Measurements from ENCODE around the gene ATG3.
"Not testable (repeated sequence)": the region's sequence is repeated elsewhere in the genome, so short reads cannot be mapped to it uniquely, and the experiment has no call there.

The ATG3 gene

GRCh38 chr3:112560721-112561483, 860 bp downstream of the ATG3 start:
- peak; percentile 64 for DNase-seq

- DNase-seq = no peak
Measured at GRCh38 chr3:112560307-112560706, 1.5 kb downstream of the ATG3 start.

DNA sequence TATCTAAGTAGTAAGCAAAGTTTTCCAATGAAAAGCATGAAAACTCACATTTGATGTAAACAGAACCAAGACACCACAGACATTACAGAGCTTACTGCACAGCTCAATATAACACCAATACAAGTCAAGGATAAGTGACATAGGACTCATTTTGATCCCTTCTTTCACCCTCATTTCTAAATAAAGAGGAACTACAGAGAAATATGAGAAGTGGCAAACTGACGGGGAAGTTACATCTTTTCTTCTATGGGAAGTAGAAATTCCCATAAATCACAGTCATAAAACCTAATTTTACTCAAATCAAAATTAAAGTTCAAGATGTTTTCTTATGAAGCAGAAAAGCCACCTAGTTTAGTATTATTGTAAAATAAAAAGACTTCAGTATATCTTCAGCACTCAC, 3.8 kb downstream of the ATG3 start:
- no peak for DNase-seq

DNA sequence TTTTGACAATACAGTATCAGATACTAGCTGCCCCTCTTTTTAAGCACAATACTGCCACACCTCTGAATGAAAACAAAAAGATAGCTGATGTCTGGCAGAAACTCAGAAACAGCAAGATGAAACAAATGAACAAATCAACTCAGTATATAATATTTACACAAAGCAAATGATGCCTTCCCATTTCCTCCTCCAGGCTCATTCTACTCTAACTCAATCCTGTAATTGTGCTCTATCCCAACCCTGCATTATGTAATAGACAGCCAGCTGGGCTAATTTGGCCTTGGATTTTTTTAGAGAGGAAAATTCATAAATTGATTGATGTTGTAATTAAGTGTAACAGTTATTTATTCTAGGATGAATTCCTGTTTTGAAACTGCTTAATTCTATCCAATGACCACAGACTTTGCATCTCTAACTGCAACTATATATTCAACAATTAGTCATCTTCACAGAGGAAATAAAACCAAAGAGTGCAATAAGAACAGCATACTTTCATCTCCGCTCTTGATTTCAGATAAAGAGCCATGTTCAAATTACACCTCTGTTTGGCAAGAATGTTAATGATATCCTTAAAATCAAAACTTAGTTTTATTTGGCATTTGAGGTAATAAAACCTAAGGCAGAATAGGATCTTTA, 6.1 kb downstream of the ATG3 start:
- no peak for DNase-seq

DNA sequence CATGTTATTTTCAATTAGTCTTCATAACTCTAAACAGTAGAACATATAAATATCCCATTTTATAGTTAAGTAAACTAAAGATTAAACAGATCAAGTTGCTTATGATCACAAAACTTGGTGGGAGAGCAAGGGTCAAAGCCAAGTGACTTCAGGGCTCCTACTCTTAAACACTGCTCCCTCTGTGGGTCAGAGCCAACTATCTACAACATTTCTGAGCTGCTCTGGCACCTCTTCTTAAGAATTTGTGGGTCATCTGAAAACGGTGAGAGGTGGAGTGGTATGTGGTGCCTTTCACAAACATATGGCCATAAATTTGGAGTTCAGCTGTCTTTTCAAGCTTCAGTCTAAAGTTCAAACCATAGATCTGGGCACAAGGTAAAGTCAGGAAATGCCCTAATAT, 10.9 kb downstream of the ATG3 start:
- no peak for DNase-seq

GRCh38 chr3:112546216-112546759, 15.5 kb downstream of the ATG3 start:
- no peak for DNase-seq

DNA sequence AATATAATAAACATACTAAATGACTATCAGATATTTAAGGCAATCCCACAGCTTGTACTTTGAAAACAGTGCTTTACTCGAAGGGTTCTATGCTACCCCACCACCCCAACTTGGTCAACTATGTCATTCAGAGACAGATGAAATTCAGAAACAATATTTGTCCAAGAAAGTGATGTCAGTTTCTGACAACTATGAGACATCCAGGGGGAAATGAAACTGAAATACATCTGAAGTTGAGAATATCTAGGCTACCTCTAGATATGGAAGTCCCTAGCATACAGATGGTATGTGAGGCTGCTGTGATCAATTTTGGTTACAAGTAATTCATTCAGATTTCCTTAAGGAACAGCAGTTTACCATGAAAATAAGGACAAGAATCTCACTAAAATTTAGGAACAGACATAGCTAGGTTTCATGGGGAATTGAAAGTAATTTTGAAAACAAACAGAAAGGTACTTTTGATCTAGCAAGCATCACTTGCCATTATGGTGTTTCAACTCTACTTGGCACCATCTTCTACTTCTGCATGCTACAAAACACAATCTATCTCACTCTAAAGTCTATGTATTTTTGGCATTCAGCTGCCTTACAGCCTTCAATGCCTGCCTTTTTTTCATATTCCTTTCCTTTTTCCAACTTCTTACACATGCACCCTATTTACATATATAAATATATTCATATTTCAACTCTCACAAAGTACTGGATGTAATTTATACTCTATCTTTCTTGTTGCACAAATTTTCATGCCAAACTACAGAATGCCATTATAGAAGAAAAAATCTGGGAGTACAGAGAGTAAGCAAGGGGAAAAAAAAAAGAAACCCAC, 21.7 kb downstream of the ATG3 start:
- DNase-seq = no peak

- no peak for DNase-seq
Measured at GRCh38 chr3:112531358-112531781, 30.4 kb downstream of the ATG3 start.

DNA sequence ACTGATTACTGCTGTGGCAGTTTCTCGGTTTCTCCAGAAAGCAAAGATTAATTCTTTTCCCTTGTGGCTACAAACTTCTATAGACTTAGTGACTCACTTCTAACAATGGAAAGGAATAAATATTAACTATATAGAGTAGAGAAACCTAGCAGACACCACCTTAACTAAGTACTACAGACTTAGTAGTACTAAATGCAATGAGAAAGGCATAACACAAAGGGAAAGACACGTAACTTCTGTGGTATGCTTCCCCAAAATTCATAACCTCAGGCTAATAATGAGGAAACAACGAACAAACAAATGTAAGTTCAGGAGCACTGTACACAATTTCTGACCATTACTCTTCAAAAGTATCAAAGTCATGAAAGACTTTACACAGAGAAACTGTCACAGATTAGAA, 31.2 kb downstream of the ATG3 start:
- DNase-seq = no peak

DNA sequence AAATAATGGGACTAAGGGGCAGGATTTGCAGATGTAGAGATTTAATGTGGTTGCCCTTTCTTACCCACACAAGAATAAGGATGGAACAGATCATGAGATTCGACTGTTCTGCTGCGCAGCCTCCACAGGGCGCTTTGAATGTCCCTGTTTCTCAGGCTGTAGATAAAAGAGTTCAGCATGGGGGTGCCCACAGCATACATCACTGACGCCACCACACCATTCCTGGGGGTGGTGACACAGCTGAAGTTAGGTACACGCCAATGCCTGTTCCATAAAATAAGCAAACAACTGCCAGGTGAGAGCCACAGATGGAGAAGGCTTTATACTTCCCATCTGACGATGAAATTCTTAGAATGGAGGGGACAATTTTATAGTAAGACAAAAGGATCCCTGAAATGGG, 37.6 kb downstream of the ATG3 start:
- DNase-seq = not testable (repeated sequence)

- peak; percentile 24 for DNase-seq
Measured at GRCh38 chr3:112519424-112520001, 42.2 kb downstream of the ATG3 start.

DNA sequence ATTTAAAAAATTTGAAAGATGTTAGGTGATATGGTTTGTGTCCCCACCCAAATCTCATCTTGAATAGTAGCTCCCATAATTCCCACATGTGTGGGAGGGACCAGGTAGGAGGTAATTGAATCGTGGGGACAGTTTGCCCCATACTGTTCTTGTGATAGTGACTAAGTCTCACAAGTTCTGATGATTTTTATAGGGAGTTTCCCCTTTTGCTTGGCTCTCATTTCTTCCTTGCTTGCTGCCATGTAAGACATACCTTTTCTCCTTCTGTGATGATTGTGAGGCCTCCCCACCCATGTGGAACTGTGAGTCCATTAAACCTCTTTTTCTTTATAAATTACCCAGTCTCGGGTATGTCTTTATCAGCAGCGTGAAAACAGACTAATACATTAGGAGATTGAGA, 42.8 kb downstream of the ATG3 start:
- not testable (repeated sequence) for DNase-seq

DNA sequence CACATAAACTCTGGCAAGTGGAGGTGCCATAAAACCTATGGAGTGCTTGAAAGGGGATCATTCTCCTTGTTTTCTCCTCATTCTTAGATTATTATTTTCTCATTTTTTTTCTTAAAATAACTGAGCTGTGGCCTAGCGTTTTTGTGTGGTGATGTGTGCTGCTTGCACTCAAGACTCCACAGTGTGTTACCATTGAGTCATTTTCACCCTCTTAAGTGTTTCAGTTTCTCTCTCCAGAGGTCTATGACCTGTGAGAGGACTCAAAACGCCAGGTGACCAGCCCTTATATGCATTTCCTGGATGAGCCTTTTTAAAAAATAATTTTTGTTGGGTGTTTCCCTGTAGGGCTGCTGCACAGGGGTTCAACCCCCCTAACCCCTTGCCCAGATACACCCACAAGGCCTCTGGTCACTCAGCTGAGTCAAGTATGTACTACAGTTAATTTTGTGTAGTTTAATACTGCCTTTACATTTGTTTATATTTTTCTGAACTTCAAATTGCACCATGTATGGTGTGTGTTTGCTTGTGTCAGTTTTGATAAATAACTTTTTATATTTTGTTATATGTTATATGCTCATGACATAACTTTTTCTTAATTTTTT, 47.1 kb downstream of the ATG3 start:
- DNase-seq = no peak

DNA sequence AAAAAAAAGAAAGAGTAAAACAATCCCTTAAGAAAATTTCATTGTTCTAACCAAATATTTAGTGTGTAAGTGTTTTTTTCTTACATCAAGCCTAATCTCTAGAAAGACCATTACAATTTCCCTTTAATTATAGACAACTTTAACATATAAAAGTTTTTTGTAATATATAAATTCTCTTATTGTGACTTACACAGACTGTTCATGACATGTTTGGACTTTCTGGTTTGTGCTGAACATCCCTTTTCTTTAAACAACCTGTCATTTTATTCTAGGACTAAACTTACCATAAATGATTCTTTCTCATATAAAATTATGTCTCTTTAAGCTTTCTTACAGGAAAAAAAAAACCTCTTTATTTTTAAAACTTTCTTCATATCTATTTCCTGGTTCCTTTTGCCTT, 49.4 kb downstream of the ATG3 start:
- no peak for DNase-seq

- DNase-seq = no peak
Measured at GRCh38 chr3:112508860-112509259, 52.9 kb downstream of the ATG3 start.

DNA sequence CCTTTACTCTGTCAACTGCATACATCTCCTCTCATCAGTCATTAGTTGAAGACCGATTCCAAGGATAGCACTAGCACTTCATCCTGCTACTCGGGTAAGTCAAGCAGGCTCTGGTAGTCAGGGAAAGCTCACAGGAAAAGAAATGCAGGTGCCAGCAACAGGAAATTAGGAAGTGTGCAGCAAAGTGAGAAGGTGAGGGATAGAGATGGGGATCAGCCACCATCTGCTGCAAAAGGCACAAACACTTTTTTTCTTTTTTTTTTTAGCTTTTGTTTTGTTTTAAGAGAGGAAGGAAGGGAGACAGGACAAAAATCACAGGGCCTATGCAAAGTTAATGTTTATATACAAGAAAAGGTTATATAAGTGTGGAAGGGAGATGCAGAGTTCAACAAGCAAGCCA, 53.5 kb downstream of the ATG3 start:
- DNase-seq = no peak

DNA sequence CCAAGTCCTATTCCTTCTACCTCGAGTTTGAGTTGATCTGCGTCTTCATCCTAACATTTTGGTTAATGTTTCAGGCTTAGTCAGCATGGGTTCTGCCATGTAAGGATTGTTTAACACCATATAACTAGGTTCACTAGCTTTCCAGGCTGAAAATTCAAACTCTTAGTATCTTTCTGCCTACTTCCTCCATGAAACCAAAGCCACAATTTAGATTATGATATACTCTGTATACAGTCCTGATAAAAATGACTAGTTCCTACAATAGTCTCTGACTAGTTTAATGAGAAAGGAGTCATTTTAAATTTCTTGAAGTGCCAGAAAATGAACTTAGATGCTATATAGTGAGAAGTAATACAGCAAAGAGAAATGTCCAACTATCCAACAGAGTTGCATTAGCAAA, 55.9 kb downstream of the ATG3 start:
- no peak for DNase-seq

DNA sequence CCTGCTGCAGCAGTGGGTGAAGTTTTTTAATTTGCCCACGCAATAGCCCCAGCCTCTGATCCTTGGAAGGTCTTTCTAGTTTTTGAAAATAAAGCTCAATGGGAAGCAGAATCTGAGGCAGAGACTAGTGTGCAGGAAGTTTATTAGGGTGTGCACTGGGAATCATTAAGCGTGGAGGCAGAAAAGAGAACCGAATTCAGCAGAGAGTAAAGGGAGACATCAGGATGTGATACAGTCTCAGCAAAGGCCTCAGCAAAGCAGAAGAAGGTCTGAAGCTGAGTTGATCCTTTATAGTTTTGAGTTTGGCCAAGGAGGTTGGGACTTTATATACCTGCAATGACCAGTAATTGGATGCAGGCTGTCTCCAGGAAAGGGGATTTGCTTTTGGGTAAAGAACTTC, 57.6 kb downstream of the ATG3 start:
- no peak for DNase-seq

DNA sequence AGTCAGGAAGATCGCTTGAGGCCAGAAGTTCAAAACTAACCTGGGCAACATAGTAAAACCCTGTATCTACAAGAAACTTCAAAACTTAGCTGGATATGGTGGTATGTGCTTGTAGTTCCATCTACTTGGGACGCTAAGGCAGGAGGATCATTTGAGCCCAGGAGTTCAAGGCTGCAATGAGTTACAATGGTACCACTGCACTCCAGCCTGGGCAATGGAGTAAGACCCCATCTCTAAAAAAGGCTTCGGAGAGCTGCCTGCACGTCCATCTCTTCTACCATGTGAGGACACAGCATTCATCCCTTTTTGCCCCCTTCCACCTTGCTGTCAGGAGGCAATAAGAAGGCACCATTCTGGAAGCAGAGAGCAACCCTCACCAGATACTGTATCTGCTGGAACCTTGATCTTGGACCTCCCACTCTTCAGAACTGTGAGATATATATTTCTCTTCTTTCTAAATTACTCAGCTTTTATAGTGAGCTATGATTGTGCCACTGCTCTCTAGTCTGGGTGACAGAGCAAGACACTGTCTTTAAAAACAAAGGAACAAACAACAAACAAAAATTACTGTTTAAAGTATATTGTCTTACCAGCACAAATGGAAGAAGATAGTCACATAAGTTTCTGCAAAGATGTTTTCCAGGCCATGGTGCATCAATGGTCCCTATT, 58.3 kb downstream of the ATG3 start:
- DNase-seq = no peak

GRCh38 chr3:112500621-112501020, 61.1 kb downstream of the ATG3 start:
- DNase-seq = no peak

- no peak for DNase-seq
Measured at GRCh38 chr3:112498914-112499711, 62.6 kb downstream of the ATG3 start, which contains the start of gene BTLA. BTLA (minus strand) TSS chr3:112499472; CDS start chr3:112499358, 114 bp downstream.

Measured in NCI-H2029 (cell line).